COR-L47 (cell line): ENCODE data around the gene S100A13.
"Not testable (repeated sequence)": the region's sequence is repeated elsewhere in the genome, so short reads cannot be mapped to it uniquely, and the experiment has no call there.

Experiments used
- DNase-seq: peaks from one replicate; lab custom pipeline; 2025; lab: John Stamatoyannopoulos, UW

Gene S100A13

DNA sequence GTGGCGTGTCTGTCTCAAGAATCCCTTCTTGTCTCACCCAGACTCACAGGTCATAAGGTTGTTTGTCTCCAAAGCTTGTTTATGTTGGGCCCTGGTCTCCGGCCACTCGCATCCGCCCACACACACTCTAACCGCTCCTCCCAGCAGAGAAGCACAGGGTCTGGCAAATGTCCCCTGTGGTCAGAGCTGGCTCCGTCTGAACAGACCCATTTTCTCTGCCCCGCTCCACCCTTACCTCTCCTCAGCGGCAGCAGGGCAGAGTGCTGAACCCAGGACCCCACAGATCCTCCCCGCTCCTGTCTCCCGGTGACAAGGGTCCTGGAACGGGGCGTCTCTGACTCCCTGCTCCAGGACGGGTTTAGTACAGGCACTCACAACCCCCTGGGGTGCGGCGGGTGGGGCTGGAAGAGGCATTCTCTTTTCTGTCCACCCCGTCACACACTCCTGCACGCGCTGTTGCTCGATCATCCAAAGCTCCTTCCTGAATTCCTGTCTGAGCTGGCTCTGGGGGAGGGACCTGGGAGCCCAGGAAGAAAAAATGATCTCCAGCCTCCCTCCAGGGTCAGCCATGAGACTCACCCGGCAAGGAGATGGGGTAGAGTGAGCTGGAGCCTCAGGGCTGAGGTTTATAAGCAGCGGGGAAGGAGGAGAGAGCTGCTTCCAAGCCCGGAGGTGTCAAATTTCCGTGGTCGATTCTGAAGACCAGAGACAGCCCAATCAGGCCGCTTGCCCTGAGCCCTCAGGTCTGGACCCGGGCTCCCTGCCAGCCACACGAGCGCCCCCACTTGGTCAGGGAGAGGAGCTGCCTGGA is at the start of gene S100A13:
TSS of gene S100A13 (minus strand) at position 602 of the 811 bp plus-strand sequence. CDS start 1,033 bp downstream, outside the sequence.
- DNase-seq: peak; percentile 70

GRCh38 chr1:153673511-153673910 is 46.2 kb upstream of the S100A13 start:
- DNase-seq: no peak

GRCh38 chr1:153671628-153672353 is 44.5 kb upstream of the S100A13 start:
- DNase-seq: peak; percentile 9

- peak; percentile 99 for DNase-seq
Observed at GRCh38 chr1:153670859-153671627, 43.7 kb upstream of the S100A13 start, which contains the start of gene ILF2. ILF2 (minus strand) TSS chr1:153670993; CDS start chr1:153670922, 71 bp downstream.

- DNase-seq: no peak
Observed at GRCh38 chr1:153670257-153670858, 43.1 kb upstream of the S100A13 start.

- DNase-seq: no peak
Observed at GRCh38 chr1:153669606-153670005, 42.3 kb upstream of the S100A13 start.

DNA sequence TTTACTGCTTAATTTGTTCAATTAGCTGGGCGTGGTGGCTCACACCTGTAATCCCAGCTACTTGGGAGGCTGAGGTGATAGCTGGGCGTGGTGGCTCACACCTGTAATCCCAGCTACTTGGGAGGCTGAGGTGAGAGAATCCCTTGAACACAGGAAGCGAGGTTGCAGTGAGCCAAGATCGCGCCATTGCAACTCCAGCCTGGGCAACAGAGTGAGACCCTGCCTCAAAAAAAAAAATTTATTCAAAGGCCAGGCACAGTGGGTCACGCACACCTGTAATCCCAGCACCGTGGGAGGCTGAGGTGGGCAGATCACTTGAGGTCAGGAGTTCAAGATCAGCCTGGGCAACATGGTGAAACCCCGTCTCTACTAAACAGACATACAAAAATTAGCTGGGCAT is 41.4 kb upstream of the S100A13 start:
- DNase-seq: not testable (repeated sequence)

DNA sequence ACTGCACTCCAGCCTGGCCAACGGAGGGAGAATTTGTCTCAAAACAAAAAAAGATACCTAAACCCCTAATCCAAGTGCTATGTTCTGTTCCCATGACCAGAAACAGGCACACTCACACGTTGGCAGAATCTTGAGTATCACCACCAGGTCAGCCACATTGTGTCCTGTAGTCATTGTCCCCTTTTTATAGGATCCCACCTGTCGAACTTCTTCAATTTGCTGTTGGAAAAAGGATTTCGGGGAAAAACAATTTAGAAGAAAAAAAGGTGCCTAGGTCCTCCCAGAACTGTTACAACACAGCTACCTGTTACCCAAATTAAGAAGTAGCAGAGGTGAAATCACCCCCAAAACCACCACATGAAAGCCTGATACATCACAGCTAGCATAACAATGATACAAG is 40.1 kb upstream of the S100A13 start:
- no peak for DNase-seq

DNA sequence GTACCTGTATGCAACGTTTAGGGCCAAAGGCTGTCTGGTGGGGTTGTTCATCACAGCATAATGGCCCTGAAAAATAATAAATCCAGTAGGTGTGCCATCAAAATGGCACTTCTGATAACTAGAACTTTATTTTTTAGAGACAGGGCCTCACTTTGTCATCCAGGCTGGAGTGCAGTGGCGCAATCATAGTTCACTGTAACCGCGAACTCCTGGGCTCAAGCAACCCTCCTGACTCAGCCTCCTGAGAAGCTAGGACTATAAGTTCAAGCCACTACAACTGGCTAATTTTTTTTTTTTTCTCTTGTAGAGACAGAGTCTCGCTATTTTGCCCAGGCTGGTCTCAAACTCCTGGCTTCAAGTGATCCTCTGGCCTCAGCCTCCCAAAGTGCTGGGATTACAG is 35.9 kb upstream of the S100A13 start:
- no peak for DNase-seq

- DNase-seq: no peak
Observed at GRCh38 chr1:153662269-153662668, 35.0 kb upstream of the S100A13 start.

GRCh38 chr1:153661111-153661708 is 33.9 kb upstream of the S100A13 start:
- DNase-seq: no peak

GRCh38 chr1:153659656-153660055 is 32.4 kb upstream of the S100A13 start:
- DNase-seq: no peak

GRCh38 chr1:153659175-153659534 is 31.9 kb upstream of the S100A13 start:
- DNase-seq: no peak

DNA sequence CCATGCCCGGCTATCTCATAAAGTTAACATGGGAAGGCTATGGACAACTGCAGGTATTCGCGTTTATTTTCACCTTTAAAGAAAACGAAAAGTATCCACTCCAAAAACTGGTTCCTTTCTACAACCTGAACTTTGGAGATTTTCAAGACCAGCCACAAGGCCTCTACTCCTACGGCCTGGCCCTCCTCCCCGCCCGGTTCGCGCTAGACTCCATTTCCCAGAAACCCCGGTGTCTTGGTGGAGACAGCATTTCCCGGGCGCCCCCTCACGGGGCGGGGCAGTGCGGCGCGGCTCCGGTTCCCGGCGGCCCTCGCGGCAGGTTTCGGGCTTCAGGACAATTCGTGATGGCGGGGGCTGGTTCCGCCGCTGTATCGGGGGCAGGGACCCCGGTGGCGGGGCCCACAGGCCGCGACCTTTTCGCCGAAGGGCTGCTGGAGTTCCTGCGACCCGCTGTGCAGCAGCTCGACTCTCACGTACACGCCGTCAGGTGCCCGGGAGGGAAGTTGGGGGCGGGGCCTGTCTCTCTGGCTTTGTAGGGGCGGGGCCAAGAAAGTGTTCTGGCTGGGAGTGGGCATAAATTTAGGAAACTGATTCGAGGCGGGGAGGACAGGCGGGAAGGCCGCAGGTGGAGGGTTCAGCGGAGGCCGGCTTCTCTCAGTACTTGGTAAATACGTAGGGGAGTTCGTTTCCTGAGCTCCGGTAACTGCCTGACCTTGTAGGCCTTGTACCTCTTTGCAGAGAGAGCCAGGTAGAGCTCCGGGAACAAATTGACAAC is 31.3 kb upstream of the S100A13 start, which contains the start of gene SNAPIN:
TSS of gene SNAPIN (plus strand) at position 304 of the 775 bp plus-strand sequence. CDS start at position 345, 41 bp downstream.
- peak; percentile 88 for DNase-seq

DNA sequence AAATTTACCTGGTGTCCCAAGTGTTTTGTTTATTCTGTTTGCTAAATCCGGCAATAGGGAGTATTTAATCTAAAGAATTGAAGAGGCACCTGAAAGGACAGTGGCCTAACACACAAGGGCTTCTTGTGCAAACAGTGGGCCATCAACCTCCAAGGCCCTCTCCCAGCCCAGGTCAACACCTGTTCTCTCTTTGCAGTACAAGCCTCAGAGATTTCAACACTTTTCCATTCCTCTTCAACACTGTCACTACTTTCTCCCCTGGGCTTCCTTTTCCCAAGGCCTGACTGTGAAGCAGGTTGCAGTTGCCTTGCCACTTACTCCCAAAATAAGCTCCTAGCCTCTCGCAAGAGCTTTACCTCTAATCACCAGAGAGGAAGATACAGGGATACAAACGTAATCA is 28.0 kb upstream of the S100A13 start:
- DNase-seq: no peak

DNA sequence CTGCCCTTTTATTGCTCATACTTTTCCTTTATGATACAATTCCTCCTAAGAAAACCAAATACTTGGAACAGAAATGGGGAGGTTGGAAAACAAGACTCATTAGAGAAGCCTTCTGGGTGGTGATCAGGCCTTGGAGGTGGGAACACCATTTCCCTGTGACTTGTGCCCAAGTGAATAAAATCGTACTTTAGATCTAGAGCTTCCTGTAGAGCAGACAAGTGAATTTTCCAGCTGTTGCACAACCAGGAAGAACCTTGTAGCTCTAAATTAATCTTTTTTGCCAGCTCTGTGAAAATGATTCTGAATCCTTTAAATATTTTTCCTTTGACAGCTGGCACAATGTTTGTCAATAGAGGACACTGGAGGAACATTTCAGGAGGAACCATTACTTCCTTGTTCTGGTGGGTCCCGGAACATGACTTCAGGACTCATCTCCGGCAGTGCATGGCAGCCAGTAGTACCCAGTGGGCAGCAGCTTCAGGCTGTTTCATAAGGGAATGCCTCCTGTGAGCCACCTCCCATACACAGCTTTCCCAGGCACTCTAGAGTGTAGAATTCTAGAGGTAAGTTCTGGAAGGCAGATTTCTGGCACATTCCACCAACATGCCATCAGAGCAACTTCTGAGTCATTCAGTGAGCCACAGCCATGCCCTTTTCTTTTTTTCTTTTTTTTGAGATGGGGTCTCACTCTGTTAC is 25.6 kb upstream of the S100A13 start:
- DNase-seq: no peak

DNA sequence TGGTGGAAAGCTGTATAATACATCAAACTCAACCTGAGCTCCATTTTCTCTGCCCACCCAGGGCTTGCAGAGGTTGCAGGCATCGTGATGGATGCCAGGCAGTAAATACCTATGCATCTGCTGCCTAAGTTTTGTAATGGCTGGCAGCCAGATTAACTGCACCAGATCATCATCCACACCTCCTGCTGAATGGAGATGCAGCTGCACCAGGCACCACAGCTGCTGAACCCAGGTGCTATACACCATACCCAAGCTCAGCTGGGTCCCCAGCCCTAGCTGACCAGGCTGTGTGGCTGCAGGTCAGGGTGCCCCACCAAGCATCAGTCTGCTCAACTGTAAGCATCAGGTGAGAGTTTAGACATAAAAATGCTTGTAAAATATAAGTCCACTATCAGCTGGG is 24.5 kb upstream of the S100A13 start:
- no peak for DNase-seq

- DNase-seq: peak; percentile 80
Observed at GRCh38 chr1:153649863-153650235, 22.5 kb upstream of the S100A13 start.

GRCh38 chr1:153649137-153649862 is 22.0 kb upstream of the S100A13 start:
- DNase-seq: no peak
